AG04449 (cell line): Measurements from ENCODE around the gene ADAM15.

ENCODE experiments used
- CTCF ChIA-PET: fragments of 350-600 bp; formaldehyde crosslinking; extraction: SDS; loops from one replicate; lab custom pipeline; 2021; ENCODE audit warnings: antibody characterized with exemption; lab: Yijun Ruan, JAX
- POLR2A ChIA-PET: fragments of 400-600, 350-600 bp; formaldehyde crosslinking; extraction: SDS; loops from one replicate; lab custom pipeline; 2020; ENCODE audit warnings: antibody characterized with exemption, inconsistent platforms; lab: Yijun Ruan, JAX
- DNase-seq: peaks from one replicate; pipeline ENCODE4 v3.0.0-alpha.2; 2010; ENCODE audit warnings: low read depth, low spot score
- H3K4me3 ChIP-seq: 2 replicates; pipeline ENCODE4 v1.5.1; 2011; ENCODE audit warnings: low read depth, mild to moderate bottlenecking, control low read depth, low read length
- CTCF ChIP-seq: IDR thresholded peaks from one replicate; pipeline ENCODE4 v1.5.1; 2011; ENCODE audit warnings: mild to moderate bottlenecking, moderate library complexity, low read length, control low read depth, inconsistent platforms; ENCODE audit not compliant: insufficient read depth; ENCODE audit errors: missing control alignments

ADAM15 gene

DNA sequence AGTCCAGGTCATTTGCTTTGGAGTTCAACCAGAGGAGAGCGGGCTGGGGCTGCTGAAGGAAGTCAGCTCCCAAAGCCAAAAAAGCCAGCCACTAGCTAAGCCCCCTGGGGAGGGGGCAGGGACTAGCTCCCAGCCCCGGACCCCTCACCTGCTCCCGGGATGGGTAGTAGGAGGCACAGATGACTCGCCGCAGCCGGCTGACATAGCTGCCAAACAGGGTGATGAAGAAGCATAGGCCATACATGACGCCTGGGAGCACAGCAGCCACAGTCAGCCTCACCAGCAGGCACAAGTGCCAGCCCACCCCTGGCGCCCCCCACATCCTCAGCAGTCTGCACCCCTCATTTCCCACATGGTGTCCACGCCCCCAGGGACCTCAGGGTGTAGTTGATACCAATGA is 25.0 kb upstream of the ADAM15 start:
- TF ChIP-seq CTCF, result no peak
- ChIA-PET POLR2A (no interaction called here), CTCF (interaction anchor here (0.7 to 7.2 kb wide), 4 partner anchors 8 to 59 kb away, joined by 3 to 53 read pairs (median 4); no protein-coding TSS in a partner anchor)
- no peak overlapping the region for H3K4me3 ChIP-seq
- DNase-seq, result no peak

- DNase-seq, result no peak
- TF ChIP-seq CTCF, result no peak
- ChIA-PET POLR2A (no interaction called here), CTCF (interaction anchor here (1.0 to 7.2 kb wide), 2 partner anchors 8 to 35 kb away, joined by 3 to 53 read pairs; no protein-coding TSS in a partner anchor)
- no peak overlapping the region for H3K4me3 ChIP-seq
Observed at GRCh38 chr1:155026588-155026987, 24.5 kb upstream of the ADAM15 start.

DNA sequence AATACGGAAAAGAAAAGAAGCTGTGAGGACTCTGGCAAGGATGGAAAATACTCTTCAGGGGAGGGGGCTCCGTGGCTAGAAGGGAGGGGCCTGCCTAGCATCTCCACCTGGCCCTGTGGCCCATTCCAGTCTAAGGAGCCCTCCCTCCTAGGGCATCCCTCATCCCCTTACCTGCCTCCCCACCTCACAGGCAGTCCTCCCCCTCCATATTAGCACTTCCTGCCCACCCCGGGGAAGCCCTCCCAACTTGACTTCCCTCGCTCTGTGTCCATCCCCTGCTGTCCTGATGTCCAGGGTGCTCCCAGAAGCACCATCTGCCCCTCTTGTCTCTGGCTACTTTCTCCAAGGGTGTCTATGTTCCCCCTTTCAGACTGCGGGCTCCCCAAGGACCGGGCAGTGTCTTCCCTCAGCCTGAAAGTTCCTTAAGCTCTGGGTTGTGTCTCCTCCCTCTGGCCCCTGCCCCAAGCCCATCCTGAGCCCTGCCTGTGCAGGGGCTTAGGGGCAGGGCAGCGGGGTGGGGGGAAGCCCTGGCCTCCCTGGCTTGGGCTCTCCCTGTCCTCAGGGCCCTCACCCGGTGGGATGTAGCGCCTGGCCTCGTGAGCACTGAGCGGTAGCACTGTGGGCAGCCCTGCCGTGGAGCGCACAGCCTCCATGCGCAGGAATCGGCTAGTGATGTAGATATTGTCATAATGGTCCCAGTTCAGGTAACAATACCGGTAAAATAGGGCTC is 21.4 kb upstream of the ADAM15 start:
- ChIA-PET POLR2A (no interaction called here), CTCF (interaction anchor here (1.1 to 9.3 kb wide), 3 partner anchors 11 to 68 kb away, joined by 3 to 85 read pairs (median 53); partner anchors contain the start of gene PYGO2)
- no peak for TF ChIP-seq CTCF
- H3K4me3 ChIP-seq, result no peak overlapping the region
- no peak for DNase-seq

GRCh38 chr1:155030243-155030795 is 20.8 kb upstream of the ADAM15 start:
- TF ChIP-seq CTCF, result no peak
- ChIA-PET POLR2A (interaction anchor here (1.1 kb wide), 1 partner anchor 15 kb away, joined by 3 read pairs; no protein-coding TSS in a partner anchor), CTCF (interaction anchor here (0.9 to 9.3 kb wide), 4 partner anchors 12 to 69 kb away, joined by 3 to 85 read pairs (median 28); partner anchors contain the start of genes ADAM15 and PYGO2)
- no peak for DNase-seq
- H3K4me3 ChIP-seq, result no peak overlapping the region

- H3K4me3 ChIP-seq, result no peak overlapping the region
- ChIA-PET CTCF (interaction anchor here (0.9 to 9.3 kb wide), 5 partner anchors 12 to 69 kb away, joined by 3 to 85 read pairs (median 3); partner anchors contain the start of genes ADAM15 and PYGO2), POLR2A (interaction anchor here (1.1 kb wide), 1 partner anchor 14 kb away, joined by 3 read pairs; no protein-coding TSS in a partner anchor)
- no peak for TF ChIP-seq CTCF
- DNase-seq, result no peak
Observed at GRCh38 chr1:155030899-155031298, 20.2 kb upstream of the ADAM15 start.

GRCh38 chr1:155032886-155033285 is 18.2 kb upstream of the ADAM15 start:
- no peak for DNase-seq
- H3K4me3 ChIP-seq, result no peak overlapping the region
- POLR2A ChIA-PET, result no interaction called here
- TF ChIP-seq CTCF, result no peak
- CTCF ChIA-PET, result interaction anchor here (1.0 to 9.3 kb wide), 6 partner anchors 12 to 29 kb away, joined by 3 to 85 read pairs (median 4); no protein-coding TSS in a partner anchor
